Measurements from ENCODE around the gene FNDC3B. TPM values are rescaled to one million over a fixed set of nuclear protein-coding genes. Genes with fewer than 3 reads are reported as not detected.

The FNDC3B gene
- total and polyA plus RNA-seq, 2 of the 8 experiments (the other 6 are each of a cell fraction or from before 2014, with no cell fraction given): 14.1 to 44.4 TPM

DNA sequence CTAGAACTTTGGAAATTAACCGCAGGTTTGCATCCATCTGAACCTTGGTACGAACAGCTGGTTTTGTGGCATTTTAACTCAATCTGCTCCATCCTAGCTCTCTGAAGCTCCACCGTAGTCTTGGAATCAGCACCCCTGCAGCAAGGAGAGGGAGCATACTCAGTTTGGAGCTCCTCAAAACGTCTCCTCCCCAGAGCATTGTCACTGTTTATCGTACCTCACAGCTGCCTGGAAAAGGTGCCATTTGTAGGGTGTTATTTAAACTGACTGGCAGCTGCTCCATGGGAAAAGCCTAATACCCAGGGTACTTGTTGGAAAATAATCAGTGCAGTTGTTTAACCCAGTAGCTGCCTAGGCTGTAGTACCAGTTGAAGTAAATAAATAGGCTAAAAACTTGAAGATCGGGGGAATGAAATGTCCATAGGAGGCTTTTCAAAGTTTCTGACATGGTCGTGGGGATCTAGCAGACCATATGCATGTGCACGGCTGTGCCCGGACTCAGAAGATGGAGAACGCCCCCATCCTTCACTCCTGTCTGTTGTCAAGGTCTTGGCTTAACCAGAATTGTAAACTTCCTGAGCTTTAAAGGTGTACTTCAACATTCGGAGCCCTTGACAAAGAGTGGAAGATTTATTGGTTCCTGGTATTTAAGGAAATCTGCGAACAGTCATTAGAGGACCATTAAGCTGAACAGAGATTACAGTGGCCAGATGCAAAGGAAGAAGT lies 365.0 kb downstream of the FNDC3B start:
- Histone ChIP-seq H4K5ac (ENCODE audit: insufficient read length, low read depth, low read length) (no peak overlapping the region), H3K79me2 (ENCODE audit: control insufficient read depth in 1 of 2, insufficient read depth in 2 of 2, low read length in 2 of 2) (no peaks in the 10 kb centered on the region), H4K8ac (ENCODE audit: extremely low read depth, insufficient read depth, low read length) (no peak overlapping the region), H3K4me2 (ENCODE audit: insufficient read depth in 1 of 2, low read depth in 2 of 2, low read length in 2 of 2) (no peak overlapping the region), H2BK20ac (ENCODE audit: low read length) (no peak overlapping the region), H2AFZ (ENCODE audit: low read length) (no peak overlapping the region), H3K36me3 (ENCODE audit: control insufficient read depth in 2 of 4, insufficient read depth in 4 of 4, low read length in 3 of 4) (peaks cover 0 to 4% (median 0%) of the 10 kb centered on the region in 4 experiments; a peak in 2 of 8 replicates), H3K14ac (ENCODE audit: insufficient read length) (no peak overlapping the region), H3K4me3 (ENCODE audit: extremely low read depth in 1 of 4, insufficient read depth in 2 of 4, low read depth in 3 of 4, low read length in 4 of 4) (no peak overlapping the region), H3K18ac (ENCODE audit: extremely low read depth, low read length) (no peak overlapping the region), H3K27ac (ENCODE audit: low read depth, low read length) (no peak overlapping the region), H4K91ac (replicated peaks; ENCODE audit: insufficient read length, low read length) (no peak overlapping the region), H3K56ac (replicated peaks; ENCODE audit: insufficient read length, low read depth, low read length) (no peak overlapping the region), H3K79me1 (ENCODE audit: low read depth, low read length) (no peaks in the 10 kb centered on the region), H2BK120ac (replicated peaks; ENCODE audit: low read depth, low read length) (no peak overlapping the region), H3K4me1 (replicated peaks in 1 of 4; ENCODE audit: control insufficient read depth in 3 of 4, insufficient read depth in 4 of 4, low read length in 3 of 4) (no peaks in the 10 kb centered on the region), H3K27me3 (replicated peaks in 1 of 4; ENCODE audit: control insufficient read depth in 3 of 4, extremely low read depth in 1 of 4, insufficient read depth in 3 of 4, low read length in 3 of 4) (no peaks in the 10 kb centered on the region), H3K23me2 (ENCODE audit: low read depth, low read length) (no peaks in the 10 kb centered on the region), H2BK12ac (ENCODE audit: low read depth, low read length) (no peak overlapping the region), H2AK5ac (ENCODE audit: low read depth, low read length) (no peak overlapping the region), H3K4ac (replicated peaks; ENCODE audit: insufficient read length, low read depth, low read length) (no peak overlapping the region), H2BK15ac (ENCODE audit: low read length) (no peak overlapping the region), H3K23ac (ENCODE audit: insufficient read length) (no peak overlapping the region), H4K20me1 (replicated peaks in 1 of 2; ENCODE audit: control insufficient read depth in 1 of 2, insufficient read depth in 2 of 2, low read length in 2 of 2) (no peaks in the 10 kb centered on the region), H3K9me3 (ENCODE audit: insufficient read depth in 2 of 2, low read depth in 1 of 2, low read length in 1 of 2) (0 out of 4 replicates have a peak, but pooled peaks cover 0 to 4% of the 10 kb centered on the region in 2 experiments), H3K9ac (replicated peaks in 1 of 4; ENCODE audit: extremely low read depth in 1 of 4, low read depth in 3 of 4, low read length in 3 of 4) (no peak overlapping the region), H2BK5ac (ENCODE audit: low read depth, low read length) (no peak overlapping the region)
- CTCF ChIA-PET (ENCODE audit: partially characterized antibody): interaction anchor here (1.0 to 1.5 kb wide), 2 partner anchors 9 to 57 kb away, joined by 4 read pairs; no protein-coding TSS in a partner anchor
- POLR2A ChIA-PET (ENCODE audit: partially characterized antibody): no interaction called here
- FAIRE-seq: no peak
- DNase-seq (ENCODE audit: low read depth in 1 of 2, low spot score in 2 of 2): no peak
- 85% methylated on average over 12 of the region's 12 CpGs; no CpG with 5 or more reads in 1 of the 2 experiments for WGBS, 2 experiments (ENCODE audit: extremely low coverage in 1 of 2, insufficient coverage in 1 of 2, insufficient read length in 1 of 2, insufficient replicate concordance in 2 of 2, low coverage in 1 of 2, low lambda C conversion rate in 2 of 2, missing lambda C conversion rate in 1 of 2)
- no peak for TF ChIP-seq FOSL1 (IDR thresholded peaks at IDR 0.05; ENCODE audit: insufficient read depth, low read depth, low read length)
- TF ChIP-seq GTF2F1 (IDR thresholded peaks at IDR 0.05; ENCODE audit: borderline replicate concordance, low read depth, low read length): no peak
- no peak for TF ChIP-seq ZNF274 (IDR thresholded peaks at IDR 0.05; ENCODE audit: borderline replicate concordance, extremely low read depth, low read length)
- no peak for TF ChIP-seq RNF2 (IDR thresholded peaks at IDR 0.05; ENCODE audit: borderline replicate concordance, low read depth, low read length, missing control alignments, poor library complexity, severe bottlenecking)
- TF ChIP-seq, protein P1, sequence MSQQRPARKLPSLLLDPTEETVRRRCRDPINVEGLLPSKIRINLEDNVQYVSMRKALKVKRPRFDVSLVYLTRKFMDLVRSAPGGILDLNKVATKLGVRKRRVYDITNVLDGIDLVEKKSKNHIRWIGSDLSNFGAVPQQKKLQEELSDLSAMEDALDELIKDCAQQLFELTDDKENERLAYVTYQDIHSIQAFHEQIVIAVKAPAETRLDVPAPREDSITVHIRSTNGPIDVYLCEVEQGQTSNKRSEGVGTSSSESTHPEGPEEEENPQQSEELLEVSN (IDR thresholded peaks at IDR 0.05): 0 out of 2 replicates have a peak, but pooled peaks have one; percentile 10
- no peak for TF ChIP-seq SIRT6 (IDR thresholded peaks at IDR 0.05; ENCODE audit: low read length)
- TF ChIP-seq SIN3A (conservative IDR thresholded peaks at IDR 0.05 in 1 of 2, IDR thresholded peaks at IDR 0.05 in 1 of 2; ENCODE audit: low read depth in 1 of 2, low read length in 2 of 2): no peak
- TF ChIP-seq, protein P2, sequence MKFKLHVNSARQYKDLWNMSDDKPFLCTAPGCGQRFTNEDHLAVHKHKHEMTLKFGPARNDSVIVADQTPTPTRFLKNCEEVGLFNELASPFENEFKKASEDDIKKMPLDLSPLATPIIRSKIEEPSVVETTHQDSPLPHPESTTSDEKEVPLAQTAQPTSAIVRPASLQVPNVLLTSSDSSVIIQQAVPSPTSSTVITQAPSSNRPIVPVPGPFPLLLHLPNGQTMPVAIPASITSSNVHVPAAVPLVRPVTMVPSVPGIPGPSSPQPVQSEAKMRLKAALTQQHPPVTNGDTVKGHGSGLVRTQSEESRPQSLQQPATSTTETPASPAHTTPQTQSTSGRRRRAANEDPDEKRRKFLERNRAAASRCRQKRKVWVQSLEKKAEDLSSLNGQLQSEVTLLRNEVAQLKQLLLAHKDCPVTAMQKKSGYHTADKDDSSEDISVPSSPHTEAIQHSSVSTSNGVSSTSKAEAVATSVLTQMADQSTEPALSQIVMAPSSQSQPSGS (IDR thresholded peaks at IDR 0.05; ENCODE audit: low read length): no peak
